Stromal cell of bone marrow (primary cell): Measurements from ENCODE around the gene DNAJC15.

Experiments
- DNase-seq: peaks from one replicate; pipeline ENCODE4 v3.0.0-alpha.2; 2012; ENCODE audit warnings: low read depth

DNAJC15 gene

GRCh38 chr13:43127827-43128226 lies 104.4 kb downstream of the DNAJC15 start:
- no peak for DNase-seq

GRCh38 chr13:43128504-43128961 lies 105.1 kb downstream of the DNAJC15 start:
- DNase-seq = peak; percentile 34

GRCh38 chr13:43129066-43129465 lies 105.7 kb downstream of the DNAJC15 start:
- no peak for DNase-seq

- no peak for DNase-seq
These were observed 106.2 kb downstream of the DNAJC15 start for GRCh38 chr13:43129511-43130110.

GRCh38 chr13:43132257-43132656 lies 108.9 kb downstream of the DNAJC15 start:
- DNase-seq = no peak

GRCh38 chr13:43132911-43133310 lies 109.5 kb downstream of the DNAJC15 start:
- no peak for DNase-seq

GRCh38 chr13:43133792-43134191 lies 110.4 kb downstream of the DNAJC15 start:
- no peak for DNase-seq

- DNase-seq = no peak
These were observed 111.5 kb downstream of the DNAJC15 start for GRCh38 chr13:43134868-43135267.

GRCh38 chr13:43135516-43135915 lies 112.1 kb downstream of the DNAJC15 start:
- DNase-seq = no peak

- DNase-seq = peak; percentile 19
These were observed 113.7 kb downstream of the DNAJC15 start for GRCh38 chr13:43136920-43137575.

GRCh38 chr13:43139211-43139610 lies 115.8 kb downstream of the DNAJC15 start:
- no peak for DNase-seq

GRCh38 chr13:43139921-43140320 lies 116.5 kb downstream of the DNAJC15 start:
- no peak for DNase-seq

GRCh38 chr13:43140985-43141384 lies 117.6 kb downstream of the DNAJC15 start:
- no peak for DNase-seq

GRCh38 chr13:43141685-43142084 lies 118.3 kb downstream of the DNAJC15 start:
- DNase-seq = no peak

GRCh38 chr13:43143591-43143990 lies 120.2 kb downstream of the DNAJC15 start:
- no peak for DNase-seq

- no peak for DNase-seq
These were observed 122.3 kb downstream of the DNAJC15 start for GRCh38 chr13:43145534-43146196.

- no peak for DNase-seq
These were observed 123.0 kb downstream of the DNAJC15 start for GRCh38 chr13:43146400-43146799.

GRCh38 chr13:43150369-43151207 lies 127.2 kb downstream of the DNAJC15 start:
- DNase-seq = no peak

GRCh38 chr13:43153436-43154090 lies 130.2 kb downstream of the DNAJC15 start:
- no peak for DNase-seq

- DNase-seq = no peak
These were observed 130.8 kb downstream of the DNAJC15 start for GRCh38 chr13:43154156-43154651.

GRCh38 chr13:43154839-43155238 lies 131.5 kb downstream of the DNAJC15 start:
- no peak for DNase-seq

GRCh38 chr13:43156916-43157315 lies 133.5 kb downstream of the DNAJC15 start:
- DNase-seq = no peak
